Gastroesophageal sphincter (tissue), 4 donors: ENCODE results near the gene GSX1. TPM values are rescaled to one million over a fixed set of nuclear protein-coding genes. Genes with fewer than 3 reads are reported as not detected.

Source experiments
- ATAC-seq: fragments of 150-250 bp; one replicate; pipeline ENCODE4 v1.9.1; 2016; ENCODE audit warnings: mild to moderate bottlenecking, moderate library complexity
- H3K27ac ChIP-seq, 4 donors: fragments of 200-600 bp; sonication (generic) in 3 of 4; 1 replicate in 3 of 4; 2 replicates in 1 of 4; pipeline ENCODE4 v1.5.1; 2016 to 2019
- H3K27me3 ChIP-seq: fragments of 200-600 bp; sonication (generic); one replicate; pipeline ENCODE4 v1.5.1; 2019
- H3K36me3 ChIP-seq, 2 donors: fragments of 200-600 bp; sonication (generic); one replicate each; pipeline ENCODE4 v1.5.1; 2019; ENCODE audit warnings: control low read depth in 1 of 2
- H3K4me1 ChIP-seq, 3 donors: fragments of 200-600 bp; sonication (generic); 1 replicate in 2 of 3; 2 replicates in 1 of 3; pipeline ENCODE4 v1.5.1; 2016 to 2019; ENCODE audit warnings: control low read depth in 2 of 3
- H3K4me3 ChIP-seq, 2 donors: fragments of 200-600 bp; sonication (generic); one replicate each; pipeline ENCODE4 v1.5.1; 2019; ENCODE audit warnings: mild to moderate bottlenecking in 1 of 2, moderate library complexity in 1 of 2
- H3K9me3 ChIP-seq, 3 donors: fragments of 200-600 bp; sonication (generic); one replicate each; pipeline ENCODE4 v1.5.1; 2017 to 2019; ENCODE audit warnings: control low read depth in 2 of 3
- CTCF ChIP-seq, 4 experiments: fragments of 200-600 bp in 2 of 4; fragments of 450-650 bp in 2 of 4; sonication (generic) in 1 of 4; IDR thresholded peaks; one replicate each; pipeline ENCODE4 v1.5.1; 2017 to 2019; ENCODE audit warnings: antibody characterized with exemption in 4 of 4, mild to moderate bottlenecking in 2 of 4, moderate library complexity in 2 of 4
- EP300 ChIP-seq: sonication (generic); formaldehyde crosslinking; IDR thresholded peaks from one replicate; pipeline ENCODE4 v1.6.1; 2017; ENCODE audit warnings: antibody characterized with exemption, mild to moderate bottlenecking
- POLR2A ChIP-seq, 2 donors: fragments of 450-650 bp; IDR thresholded peaks; one replicate each; pipeline ENCODE4 v1.6.1; 2017; ENCODE audit warnings: antibody characterized with exemption in 2 of 2, mild to moderate bottlenecking in 2 of 2, moderate library complexity in 1 of 2
- POLR2AphosphoS5 ChIP-seq: sonication (generic); formaldehyde crosslinking; IDR thresholded peaks from one replicate; pipeline ENCODE4 v1.6.1; 2017; ENCODE audit warnings: antibody characterized with exemption
- WGBS, 2 donors: methylation state at CpG; one replicate each; pipeline ENCODE4 v1.1.5; 2018; ENCODE audit warnings: low coverage in 1 of 2; 5-methylcytosine and 5-hydroxymethylcytosine counted together
- total RNA-seq, 4 donors: library from RNA; depleted of rRNA; stranded (reverse); fragments of >200 nt; gene quantifications; one replicate each; pipeline ENCODE4 v1.1.0, GENCODE V29; 2016

Gene GSX1
- total RNA-seq, 4 donors from 2014 or later, result not detected

- no peaks in the 10 kb centered on the region for H3K36me3 ChIP-seq
- H3K27ac ChIP-seq, result no peak overlapping the region
- TF ChIP-seq POLR2A (IDR thresholded peaks at IDR 0.05), result no peak
- peak; percentile 89 to 95 (median 92) for TF ChIP-seq CTCF (IDR thresholded peaks at IDR 0.05)
- peak overlapping the region in 1 of 2 donors; percentile 26 for H3K4me3 ChIP-seq
- peaks cover 82% of the 10 kb centered on the region for H3K27me3 ChIP-seq
- 13 to 28% methylated on average over 11 to 16 of the region's 30 CpGs for WGBS, 2 donors
- peak; percentile 83 for ATAC-seq
- H3K9me3 ChIP-seq, result no peaks in the 10 kb centered on the region
- H3K4me1 ChIP-seq, result peaks cover 0 to 21% (median 0%) of the 10 kb centered on the region in 3 donors
These were observed 34.4 kb downstream of the GSX1 start for GRCh38 chr13:27826379-27827353.

- Histone ChIP-seq H3K27me3 (peaks cover 82% of the 10 kb centered on the region), H3K27ac (no peak overlapping the region), H3K36me3 (no peaks in the 10 kb centered on the region), H3K4me1 (peaks cover 0 to 21% (median 0%) of the 10 kb centered on the region in 3 donors), H3K9me3 (no peaks in the 10 kb centered on the region), H3K4me3 (no peak overlapping the region)
- ATAC-seq, result no peak
- WGBS, 2 donors, result 65 to 73% methylated on average over 2 of the region's 4 CpGs
- TF ChIP-seq EP300, result no peak
- no peak for TF ChIP-seq CTCF (IDR thresholded peaks at IDR 0.05)
These were observed 35.4 kb downstream of the GSX1 start for GRCh38 chr13:27827646-27828045.

- peaks cover 82% of the 10 kb centered on the region for H3K27me3 ChIP-seq
- peak; percentile 60 for ATAC-seq
- H3K4me3 ChIP-seq, result peak overlapping the region in 1 of 2 donors; percentile 33
- TF ChIP-seq POLR2A (IDR thresholded peaks at IDR 0.05) (no peak), CTCF (IDR thresholded peaks at IDR 0.05) (peak; percentile 75 to 94 (median 88))
- H3K9me3 ChIP-seq, result no peaks in the 10 kb centered on the region
- no peaks in the 10 kb centered on the region for H3K36me3 ChIP-seq
- no peak overlapping the region for H3K27ac ChIP-seq
- WGBS, 2 donors, result 0 to 36% methylated on average over 2 to 9 of the region's 25 CpGs
- peaks cover 0 to 21% (median 0%) of the 10 kb centered on the region in 3 donors for H3K4me1 ChIP-seq
These were observed 37.7 kb downstream of the GSX1 start for GRCh38 chr13:27830010-27830409.

GRCh38 chr13:27833206-27833605 is 40.9 kb downstream of the GSX1 start:
- H3K27me3 ChIP-seq, result peaks cover 81% of the 10 kb centered on the region
- H3K36me3 ChIP-seq, result no peaks in the 10 kb centered on the region
- TF ChIP-seq EP300 (no peak), CTCF (IDR thresholded peaks at IDR 0.05) (no peak), POLR2A (IDR thresholded peaks at IDR 0.05) (no peak), POLR2AphosphoS5 (no peak)
- peaks cover 0 to 7% (median 0%) of the 10 kb centered on the region in 3 donors for H3K4me1 ChIP-seq
- no peak overlapping the region for H3K4me3 ChIP-seq
- no peak overlapping the region for H3K27ac ChIP-seq
- 66 to 70% methylated on average over 4 to 5 of the region's 7 CpGs for WGBS, 2 donors
- H3K9me3 ChIP-seq, result no peaks in the 10 kb centered on the region
- ATAC-seq, result no peak

- whole genome bisulfite sequencing, 2 donors, result 44 to 58% methylated on average over 2 to 6 of the region's 6 CpGs
- Histone ChIP-seq H3K36me3 (no peaks in the 10 kb centered on the region), H3K27me3 (peaks cover 83% of the 10 kb centered on the region), H3K9me3 (no peaks in the 10 kb centered on the region), H3K27ac (no peak overlapping the region), H3K4me1 (peaks cover 0 to 7% (median 0%) of the 10 kb centered on the region in 3 donors), H3K4me3 (no peak overlapping the region)
- no peak for ATAC-seq
- TF ChIP-seq POLR2A (IDR thresholded peaks at IDR 0.05), result no peak
- no peak for TF ChIP-seq EP300
- no peak for TF ChIP-seq POLR2AphosphoS5
- no peak for TF ChIP-seq CTCF (IDR thresholded peaks at IDR 0.05)
These were observed 41.8 kb downstream of the GSX1 start for GRCh38 chr13:27834095-27834494.
